GM18502 (cell line): ENCODE results near the gene RAB3A.

Experiments
- ATAC-seq: cut with Tn5 transposase; IDR thresholded peaks from one replicate; pipeline ENCODE4 v1.9.1; 2021; ENCODE audit warnings: mild to moderate bottlenecking; ENCODE audit not compliant: unreplicated experiment, poor library complexity

RAB3A gene

GRCh38 chr19:18155095-18156087 lies 48.5 kb downstream of the RAB3A start:
- ATAC-seq, result no peak

- ATAC-seq, result peak; percentile 0
Observed at GRCh38 chr19:18153556-18154134, 50.2 kb downstream of the RAB3A start.

- ATAC-seq, result peak; percentile 78
Observed at GRCh38 chr19:18152817-18153555, 50.9 kb downstream of the RAB3A start, which contains the start of gene PIK3R2. PIK3R2 (plus strand) TSS chr19:18153163; CDS start chr19:18155880, 2,717 bp downstream.

- ATAC-seq, result peak; percentile 63
Observed at GRCh38 chr19:18152442-18152816, 51.4 kb downstream of the RAB3A start.

GRCh38 chr19:18150776-18151624 lies 52.8 kb downstream of the RAB3A start:
- no peak for ATAC-seq

- no peak for ATAC-seq
Observed at GRCh38 chr19:18149596-18149975, 54.3 kb downstream of the RAB3A start.

GRCh38 chr19:18147396-18147795 lies 56.4 kb downstream of the RAB3A start:
- no peak for ATAC-seq
